ENCODE data around the gene HHIPL1.

HHIPL1 gene

DNA sequence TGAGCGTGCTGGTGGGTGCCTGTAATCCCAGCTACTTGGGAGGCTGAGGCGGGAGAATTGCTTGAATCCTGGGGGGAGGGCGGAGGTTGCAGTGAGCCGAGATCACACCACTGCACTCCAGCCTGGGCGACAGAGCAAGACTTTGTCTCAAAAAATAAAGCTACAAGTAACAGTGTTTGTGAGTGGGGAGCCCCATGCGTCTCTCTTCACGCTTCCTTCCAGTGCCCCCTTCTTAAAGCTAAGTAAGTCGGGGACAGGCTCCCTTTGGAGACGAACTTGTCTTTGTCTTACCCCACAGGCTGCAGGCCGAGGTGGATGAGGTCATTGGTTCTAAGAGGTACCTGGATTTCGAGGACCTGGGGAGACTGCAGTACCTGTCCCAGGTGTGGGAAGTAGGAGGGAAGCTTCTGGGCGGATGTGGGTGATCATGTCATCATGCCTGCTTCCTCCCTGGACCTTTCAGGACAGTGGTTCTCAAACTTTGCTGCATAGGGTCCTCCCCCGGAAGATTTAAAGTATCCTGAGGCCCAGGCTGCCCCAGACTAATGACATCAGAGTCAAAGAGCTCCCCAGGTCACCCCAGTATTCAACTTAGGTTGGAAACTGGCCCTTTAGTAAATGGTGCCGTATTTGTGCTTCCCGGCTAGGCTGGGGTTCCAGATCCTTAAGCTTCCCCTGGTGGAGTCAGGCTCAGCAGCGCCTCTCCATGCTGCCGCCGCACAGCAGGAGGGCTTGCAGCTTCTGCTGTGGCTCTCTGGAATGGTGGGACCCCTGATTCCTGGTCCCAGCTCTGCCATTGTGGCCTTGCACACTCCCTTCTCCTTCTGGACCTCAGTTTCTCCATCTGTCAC lies 76.2 kb downstream of the HHIPL1 start:
- no peak for DNase-seq

DNA sequence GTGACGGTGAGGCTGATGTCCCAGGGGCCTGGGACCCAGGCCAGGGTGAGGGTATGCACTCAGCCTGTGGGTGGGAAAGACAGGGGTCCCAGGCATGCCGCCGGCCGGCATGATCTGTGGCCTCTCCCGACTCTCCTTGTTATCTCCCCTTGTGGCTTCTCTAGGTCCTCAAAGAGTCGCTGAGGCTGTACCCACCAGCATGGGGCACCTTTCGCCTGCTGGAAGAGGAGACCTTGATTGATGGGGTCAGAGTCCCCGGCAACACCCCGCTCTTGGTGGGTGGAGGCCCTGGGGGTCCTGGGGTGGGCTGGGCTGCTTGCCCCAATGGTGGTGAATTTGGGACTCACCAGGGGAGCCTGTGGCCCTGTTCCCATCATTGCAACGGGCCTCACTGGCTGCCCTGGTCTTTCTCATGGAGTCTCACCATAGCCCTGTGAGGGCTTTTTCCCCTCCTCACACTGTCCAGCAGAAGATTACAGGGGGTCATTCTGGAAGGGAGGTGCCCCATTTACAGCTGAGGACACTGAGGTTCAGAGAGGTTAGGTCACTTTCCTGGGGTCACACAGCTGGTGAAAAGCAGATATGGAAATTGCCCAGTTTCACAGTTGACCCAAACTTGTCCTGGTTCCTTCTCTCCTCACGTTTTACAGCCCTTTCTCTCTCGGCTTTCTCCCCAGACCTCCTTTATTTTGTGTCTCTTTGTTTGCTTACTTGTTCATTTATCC lies 77.0 kb downstream of the HHIPL1 start:
- DNase-seq, result no peak

DNA sequence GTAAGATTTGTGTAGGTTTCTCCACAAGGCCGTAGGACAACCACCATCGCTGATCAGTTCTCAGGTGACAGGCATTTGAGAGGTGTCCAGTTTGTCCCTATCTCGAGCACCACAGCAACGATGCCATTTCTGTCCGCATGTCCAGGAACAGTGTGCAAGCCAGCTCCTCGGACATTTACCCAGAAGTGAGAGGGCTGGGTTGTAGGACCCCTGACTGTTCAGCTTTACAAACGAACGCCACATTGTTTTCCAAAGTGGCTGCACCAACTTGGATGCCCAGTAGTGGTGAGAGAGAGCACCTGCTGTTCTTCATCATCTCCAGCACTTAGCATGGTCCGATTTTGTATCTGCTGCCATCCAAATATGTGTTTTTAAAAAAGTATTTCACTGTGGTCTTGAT lies 77.8 kb downstream of the HHIPL1 start:
- DNase-seq, result no peak

DNA sequence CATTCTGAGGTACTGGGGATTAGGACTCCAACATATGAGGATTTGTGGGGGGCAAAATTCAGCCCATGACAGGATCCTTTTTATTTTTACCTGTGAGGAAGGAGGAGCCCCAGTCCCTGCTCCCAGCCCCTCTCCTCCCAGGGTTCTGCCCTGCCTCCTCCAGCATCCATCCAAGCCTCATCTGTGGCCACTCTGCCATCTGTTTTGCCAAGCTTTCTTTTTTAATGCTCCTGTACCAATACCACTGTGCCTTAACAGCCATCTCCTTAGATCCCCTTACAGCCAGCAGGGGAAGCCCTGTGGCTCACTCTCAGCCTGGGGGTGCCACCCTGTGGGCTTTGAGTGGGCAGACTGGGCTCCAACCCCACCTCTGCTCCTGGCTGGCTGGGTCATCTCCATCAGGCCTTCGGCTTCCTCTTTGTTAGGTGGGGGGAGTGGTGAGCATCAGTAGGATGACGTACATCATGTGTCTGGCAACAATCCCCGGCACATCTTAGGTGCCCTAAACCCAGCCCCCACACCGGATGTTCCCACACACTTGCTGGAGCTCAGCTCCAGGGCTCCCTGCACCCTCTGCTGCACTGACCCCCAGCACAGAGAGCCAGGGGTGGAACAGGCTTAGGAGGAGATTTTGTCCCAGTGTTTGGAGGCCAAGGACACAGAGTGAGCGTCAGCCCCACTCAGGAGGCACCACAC lies 79.4 kb downstream of the HHIPL1 start:
- DNase-seq, result no peak

DNA sequence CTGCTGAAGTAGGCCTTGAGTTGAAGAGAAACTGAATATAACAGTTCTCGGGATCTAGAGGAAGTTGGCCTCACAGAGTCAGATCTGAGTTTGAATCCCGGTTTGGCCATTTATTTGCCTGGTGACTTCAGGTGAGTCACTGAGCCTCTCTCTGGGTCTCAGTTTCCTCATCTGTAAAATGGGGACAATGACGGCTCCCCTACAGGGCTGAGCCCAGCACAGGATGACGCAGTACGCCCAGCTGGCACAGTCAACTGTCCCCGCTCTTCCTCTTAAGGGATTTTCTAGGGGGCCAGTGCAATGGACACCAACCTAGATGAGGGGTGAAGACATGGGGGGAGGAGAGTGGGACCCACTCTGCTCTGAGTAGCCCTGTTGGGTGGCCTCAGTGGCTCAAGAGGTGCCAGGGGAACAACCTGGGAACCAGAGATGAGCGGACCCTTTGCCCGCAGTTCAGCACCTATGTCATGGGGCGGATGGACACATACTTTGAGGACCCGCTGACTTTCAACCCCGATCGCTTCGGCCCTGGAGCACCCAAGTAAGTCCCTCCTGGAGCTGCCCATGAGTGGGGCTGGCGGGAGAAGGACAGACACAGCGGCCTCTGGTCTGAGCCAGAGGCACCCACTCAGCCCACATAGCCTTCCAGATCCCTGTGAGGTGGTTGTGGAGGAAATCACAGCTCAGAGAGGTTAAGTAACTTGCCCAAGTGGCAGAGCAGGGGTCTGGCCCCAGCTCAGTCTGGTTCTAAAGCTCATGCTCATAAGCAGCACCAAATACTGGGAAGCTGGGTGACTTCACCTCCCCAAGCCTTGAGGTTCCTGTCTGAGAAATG lies 80.2 kb downstream of the HHIPL1 start:
- DNase-seq, result no peak

DNA sequence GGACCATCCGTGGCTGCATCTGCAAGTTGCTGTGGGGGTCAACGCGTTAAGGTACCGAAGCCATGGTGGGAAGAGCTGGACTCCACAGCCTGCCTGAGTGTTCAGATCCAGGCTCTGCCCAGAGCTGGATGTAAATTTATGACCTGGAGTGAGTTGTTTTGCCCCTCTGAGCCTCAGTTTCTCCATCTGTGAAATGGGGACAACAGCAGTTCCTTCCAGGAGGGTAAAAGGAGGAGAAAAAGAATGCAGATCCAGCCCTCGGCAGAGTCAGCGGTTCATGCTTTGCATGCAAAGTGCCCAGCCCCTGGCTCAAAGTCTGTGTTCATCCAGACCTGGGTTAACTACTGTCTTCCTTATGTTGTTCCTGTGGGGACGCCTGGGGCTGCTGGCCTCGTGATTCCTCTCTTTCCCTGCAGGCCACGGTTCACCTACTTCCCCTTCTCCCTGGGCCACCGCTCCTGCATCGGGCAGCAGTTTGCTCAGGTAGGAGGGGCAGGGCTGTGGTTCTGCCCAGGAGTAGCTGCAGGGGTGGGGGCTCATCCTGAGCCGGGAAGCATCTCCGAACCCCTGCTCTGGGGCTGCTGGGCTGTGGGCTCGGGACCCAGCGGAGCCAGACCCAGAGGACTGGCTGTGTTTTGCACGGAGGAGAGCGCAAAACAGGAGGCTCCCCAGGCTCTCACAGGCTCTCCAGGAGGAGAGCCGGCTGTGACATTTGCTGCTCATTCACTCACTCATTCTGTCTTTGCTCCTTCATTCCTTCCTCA lies 81.0 kb downstream of the HHIPL1 start:
- DNase-seq, result no peak

DNA sequence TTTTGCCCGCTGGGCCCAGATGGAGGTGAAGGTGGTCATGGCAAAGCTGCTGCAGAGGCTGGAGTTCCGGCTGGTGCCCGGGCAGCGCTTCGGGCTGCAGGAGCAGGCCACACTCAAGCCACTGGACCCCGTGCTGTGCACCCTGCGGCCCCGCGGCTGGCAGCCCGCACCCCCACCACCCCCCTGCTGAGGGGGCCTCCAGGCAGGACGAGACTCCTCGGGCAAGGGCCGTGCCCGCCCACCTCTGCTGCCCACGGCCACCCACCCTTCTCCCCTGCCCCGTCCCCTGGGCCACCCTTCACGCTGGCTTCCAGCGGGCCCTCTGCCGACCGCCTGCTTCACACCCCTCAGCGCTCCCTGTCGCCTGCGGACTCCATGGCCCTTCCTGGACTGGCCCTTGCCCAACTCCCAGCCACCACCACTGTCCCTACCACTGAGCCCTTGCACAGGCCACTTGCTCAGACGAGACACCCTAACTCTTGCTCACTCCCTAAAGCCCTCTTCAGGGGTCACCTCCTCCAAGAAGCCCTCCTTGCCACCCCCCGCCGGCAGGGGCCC lies 81.7 kb downstream of the HHIPL1 start:
- DNase-seq, result no peak

DNA sequence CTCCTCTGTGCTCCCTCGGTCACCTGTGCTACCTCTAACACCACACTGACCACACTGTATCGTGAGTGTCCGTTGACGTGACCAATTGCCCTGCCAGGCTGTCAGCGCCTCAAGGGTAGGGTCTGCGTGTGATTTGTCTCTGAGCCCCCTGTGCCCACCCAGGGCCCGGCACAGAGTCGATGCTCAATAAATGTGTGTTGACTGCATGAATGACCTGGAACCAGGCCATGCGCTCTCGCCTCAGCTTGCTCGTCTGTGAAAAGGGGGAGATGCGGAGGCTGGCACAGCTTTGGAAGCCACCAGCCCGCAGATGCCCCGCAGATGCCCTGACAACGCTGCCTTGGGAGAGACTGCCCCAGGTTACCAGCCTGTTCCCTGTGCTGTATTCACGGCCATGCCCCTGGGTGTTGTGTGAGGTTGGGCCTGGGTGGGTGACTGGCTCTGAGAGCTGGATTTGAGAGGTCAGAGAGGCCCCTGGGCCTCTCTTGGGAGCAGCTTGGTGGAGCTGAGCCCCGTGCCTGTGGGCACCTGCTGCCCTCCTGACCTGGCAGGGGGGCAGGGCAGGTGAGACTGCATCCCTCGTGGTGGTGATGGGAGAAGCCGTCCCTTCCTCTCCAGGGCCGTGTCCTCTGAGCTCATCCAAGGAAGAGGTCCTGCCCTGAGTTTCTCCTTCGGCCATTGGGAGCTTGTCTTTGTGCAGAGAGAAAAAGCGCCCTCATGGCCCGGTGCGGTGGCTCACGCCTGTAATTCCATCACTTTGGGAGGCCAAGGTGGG lies 82.4 kb downstream of the HHIPL1 start:
- DNase-seq, result no peak

DNA sequence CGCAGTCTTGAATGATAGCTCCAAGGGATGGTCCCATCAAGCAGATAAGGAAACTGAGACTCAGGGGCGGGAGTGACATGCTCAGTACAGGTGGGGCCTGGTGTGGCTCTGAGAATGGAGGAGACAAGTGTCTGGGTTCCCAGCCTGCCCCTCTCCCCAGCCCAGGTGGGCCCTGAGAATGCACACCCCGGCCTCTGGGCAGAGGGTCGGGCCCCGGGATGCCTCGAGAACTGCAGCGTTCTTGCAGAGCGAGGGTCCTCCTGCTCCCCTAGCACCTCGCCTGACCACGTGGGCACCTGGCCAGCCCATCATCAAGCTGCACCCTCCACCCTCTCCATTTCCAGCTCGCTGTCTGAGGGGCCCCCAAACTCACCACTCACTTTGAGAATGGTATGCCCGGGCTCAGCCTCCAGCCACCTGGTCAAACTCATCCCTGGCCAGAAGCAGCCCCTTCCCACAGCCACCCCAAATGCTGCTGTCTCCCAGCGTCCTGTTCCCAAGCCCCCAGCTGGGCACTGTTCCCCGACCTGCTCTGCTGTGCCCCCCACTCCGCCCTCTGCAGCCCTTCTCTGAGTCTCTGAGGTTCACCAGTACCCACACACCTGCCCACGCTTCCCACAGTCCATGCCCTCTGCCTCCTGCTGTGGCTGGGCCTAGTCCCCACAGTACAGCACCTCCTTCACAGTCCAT lies 83.4 kb downstream of the HHIPL1 start:
- no peak for DNase-seq

DNA sequence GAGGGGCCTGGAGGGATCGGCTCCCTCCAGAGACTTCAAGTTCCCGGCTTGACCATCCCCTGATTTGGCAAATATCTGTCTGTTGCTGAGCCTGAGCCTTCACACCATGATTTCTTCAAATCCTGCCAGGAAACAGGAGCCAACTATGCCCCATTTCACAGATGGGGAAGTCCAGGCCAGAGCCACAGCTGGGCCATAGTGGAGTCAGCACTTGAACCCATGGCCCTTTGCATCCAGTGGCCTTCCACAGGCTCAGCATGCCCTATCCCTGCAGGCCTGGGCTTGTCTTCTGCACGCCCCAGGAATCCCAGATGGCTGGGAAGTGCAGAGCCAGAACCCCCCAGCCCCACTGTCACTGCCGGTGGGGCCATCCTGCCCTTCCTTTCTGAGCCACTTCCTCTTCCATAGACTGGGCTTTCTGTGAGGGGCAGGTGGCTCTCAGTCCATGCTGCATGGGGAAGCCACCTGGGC lies 84.1 kb downstream of the HHIPL1 start:
- DNase-seq, result no peak

All from activated gamma-delta T cell treated with Interleukin-2 at 50 U/mL for 16 hours (primary cell).